DOHH2 (cell line): ENCODE data around the gene SORBS2.

Experiments
- CTCF ChIP-seq: fragments of 200-600 bp; sonication (generic); IDR thresholded peaks from one replicate; pipeline ENCODE4 v1.5.1; 2014; ENCODE audit warnings: antibody characterized with exemption, mild to moderate bottlenecking, low read depth, low read length; ENCODE audit not compliant: poor library complexity, severe bottlenecking
- EZH2phosphoT487 ChIP-seq: fragments of 200-600 bp; sonication (generic); IDR thresholded peaks from 2 replicates; pipeline ENCODE4 v1.6.1; 2017; ENCODE audit warnings: borderline replicate concordance, mild to moderate bottlenecking, antibody characterized with exemption, low read length, moderate library complexity, mixed read lengths

DNA sequence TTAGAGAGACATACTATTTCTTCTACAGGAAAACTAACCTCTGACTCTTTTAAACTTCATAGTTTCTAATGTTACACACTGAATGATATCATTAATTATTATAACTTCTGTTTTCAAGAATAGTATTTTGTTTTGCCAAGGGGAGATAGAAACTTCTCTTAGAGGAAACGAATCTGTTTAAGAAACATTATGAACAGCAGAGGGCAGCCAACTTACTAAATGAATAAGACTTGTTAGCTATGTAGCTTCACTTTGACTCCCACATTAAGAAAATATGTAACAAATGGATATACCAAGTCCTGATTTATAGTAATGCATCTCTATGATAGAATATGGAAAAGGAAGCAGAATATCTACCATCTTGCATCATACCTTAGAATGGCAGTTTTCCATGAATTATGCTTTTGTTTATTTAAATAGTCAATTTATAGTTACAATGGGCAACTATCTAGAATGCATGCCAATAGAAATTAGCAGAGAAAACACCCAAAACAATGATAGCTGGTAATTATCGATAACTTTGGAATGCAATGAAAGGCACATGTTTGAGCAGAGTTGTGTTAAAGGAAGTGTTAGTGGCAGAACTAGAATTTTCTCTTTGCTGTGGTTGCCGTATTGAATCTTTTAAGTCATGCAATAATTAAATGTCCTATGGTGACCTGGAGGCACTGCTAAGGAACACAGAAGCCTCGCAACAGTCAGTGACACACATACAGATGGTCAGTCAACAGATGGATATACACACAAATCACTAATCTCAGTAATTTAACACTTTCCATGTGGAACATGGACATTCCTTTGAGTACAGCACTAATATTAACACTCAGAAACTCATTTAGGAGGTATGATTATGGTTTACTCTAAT, 171.0 kb downstream of the SORBS2 start:
- peak; percentile 49 for TF ChIP-seq CTCF
- no peak for TF ChIP-seq EZH2phosphoT487
